HG03457 (cell line): ENCODE measurements around the gene TWF2.
A peak's percentile ranks its signal among the peaks of the same experiment; 100 is the strongest.

Source experiments
- ATAC-seq: cut with Tn5 transposase; IDR thresholded peaks from one replicate; pipeline ENCODE4 v1.9.1; 2021; ENCODE audit warnings: moderate number of reproducible peaks; ENCODE audit not compliant: unreplicated experiment

TWF2 gene

DNA sequence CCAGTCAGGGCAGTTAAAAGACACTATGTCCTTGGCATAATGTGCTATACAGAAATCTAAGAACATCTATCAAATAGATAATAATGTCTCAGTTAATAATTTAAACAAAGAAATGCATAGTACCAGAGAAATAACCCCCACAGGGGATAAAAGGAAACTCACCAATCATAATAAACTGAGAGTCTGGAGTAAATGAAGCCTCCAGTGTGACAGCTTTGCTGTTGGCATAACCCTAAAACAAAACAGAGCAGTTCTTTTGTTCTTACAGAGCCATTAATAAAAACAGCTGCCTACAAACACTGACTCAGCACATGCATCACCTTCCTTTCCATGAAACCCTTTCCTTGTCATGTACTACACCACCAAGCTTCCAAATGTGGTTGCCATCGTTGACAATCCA, 20.1 kb upstream of the TWF2 start:
- no peak for ATAC-seq

DNA sequence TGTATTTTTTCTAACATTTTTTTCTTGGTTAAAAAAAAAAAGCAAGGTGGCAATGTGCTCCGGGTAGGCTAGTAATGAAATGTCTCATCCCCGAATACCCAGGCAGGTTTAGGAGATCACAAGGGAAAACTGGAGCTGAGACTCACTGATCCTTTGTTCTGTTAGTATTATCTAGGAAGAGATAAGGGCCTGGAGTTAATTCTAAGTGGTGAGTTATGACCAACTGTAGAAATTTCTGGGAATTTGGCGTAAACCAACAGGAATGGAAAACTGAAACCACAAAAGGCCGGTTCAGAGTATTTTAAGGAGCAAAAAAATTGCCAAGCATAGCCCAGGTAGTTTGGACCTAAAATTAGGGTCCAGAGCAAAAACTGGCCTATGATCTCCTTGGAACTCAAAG, 19.0 kb upstream of the TWF2 start:
- ATAC-seq = no peak

DNA sequence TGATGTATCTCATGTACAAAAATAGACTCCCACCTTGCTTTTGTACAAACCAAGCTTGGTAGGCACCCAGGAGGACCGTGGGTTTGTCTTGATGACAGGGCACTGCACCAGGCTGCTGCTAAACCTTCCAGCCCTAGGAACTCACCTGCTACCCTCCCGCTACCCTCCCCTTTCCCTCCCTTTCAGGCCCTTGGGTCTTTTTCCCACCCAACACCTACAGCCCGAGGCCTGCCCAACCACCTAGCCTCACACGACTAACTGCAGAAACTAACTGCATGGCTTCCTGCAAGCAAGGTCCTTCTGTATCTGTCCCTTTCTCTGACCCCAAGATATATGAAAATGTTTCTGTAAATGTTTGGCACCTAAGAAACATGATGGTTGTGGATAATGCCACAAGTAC, 17.7 kb upstream of the TWF2 start:
- no peak for ATAC-seq

DNA sequence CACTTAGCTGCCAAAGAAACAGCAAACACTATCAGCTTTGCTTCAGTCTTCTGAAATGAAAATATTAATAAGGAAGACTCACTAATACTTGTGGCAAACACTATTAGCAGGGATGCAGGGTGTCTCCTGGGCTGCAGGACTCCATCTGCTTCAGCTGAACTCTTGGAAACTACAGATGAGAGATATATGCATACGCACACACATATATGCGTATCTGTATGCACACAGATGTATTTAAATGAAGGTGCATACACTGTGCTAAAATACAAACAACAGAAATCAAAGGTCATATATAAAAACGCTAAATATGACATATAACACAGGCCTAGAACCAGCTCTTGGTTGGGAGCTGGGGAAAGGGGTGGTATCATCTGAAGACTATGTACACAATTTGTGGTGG, 17.2 kb upstream of the TWF2 start:
- ATAC-seq = no peak

DNA sequence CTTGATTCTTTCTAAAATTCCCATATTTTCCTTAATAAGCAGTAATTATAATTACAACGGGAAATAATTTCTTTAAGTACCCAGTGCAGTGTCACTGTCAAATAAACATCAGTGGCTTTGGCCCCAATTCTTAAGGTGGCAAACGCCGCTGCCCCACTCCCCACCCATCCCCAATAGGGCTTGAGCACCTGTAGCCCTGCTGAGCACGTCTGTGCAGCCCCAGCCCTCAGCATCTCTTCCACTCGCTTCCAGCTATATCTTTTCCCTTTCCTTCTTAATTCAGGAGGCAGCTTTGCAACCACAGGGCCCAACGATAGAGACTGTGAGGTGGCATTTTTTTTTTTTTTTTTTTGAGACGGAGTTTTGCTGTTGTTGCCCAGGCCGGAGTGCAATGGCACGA, 15.7 kb upstream of the TWF2 start:
- no peak for ATAC-seq

DNA sequence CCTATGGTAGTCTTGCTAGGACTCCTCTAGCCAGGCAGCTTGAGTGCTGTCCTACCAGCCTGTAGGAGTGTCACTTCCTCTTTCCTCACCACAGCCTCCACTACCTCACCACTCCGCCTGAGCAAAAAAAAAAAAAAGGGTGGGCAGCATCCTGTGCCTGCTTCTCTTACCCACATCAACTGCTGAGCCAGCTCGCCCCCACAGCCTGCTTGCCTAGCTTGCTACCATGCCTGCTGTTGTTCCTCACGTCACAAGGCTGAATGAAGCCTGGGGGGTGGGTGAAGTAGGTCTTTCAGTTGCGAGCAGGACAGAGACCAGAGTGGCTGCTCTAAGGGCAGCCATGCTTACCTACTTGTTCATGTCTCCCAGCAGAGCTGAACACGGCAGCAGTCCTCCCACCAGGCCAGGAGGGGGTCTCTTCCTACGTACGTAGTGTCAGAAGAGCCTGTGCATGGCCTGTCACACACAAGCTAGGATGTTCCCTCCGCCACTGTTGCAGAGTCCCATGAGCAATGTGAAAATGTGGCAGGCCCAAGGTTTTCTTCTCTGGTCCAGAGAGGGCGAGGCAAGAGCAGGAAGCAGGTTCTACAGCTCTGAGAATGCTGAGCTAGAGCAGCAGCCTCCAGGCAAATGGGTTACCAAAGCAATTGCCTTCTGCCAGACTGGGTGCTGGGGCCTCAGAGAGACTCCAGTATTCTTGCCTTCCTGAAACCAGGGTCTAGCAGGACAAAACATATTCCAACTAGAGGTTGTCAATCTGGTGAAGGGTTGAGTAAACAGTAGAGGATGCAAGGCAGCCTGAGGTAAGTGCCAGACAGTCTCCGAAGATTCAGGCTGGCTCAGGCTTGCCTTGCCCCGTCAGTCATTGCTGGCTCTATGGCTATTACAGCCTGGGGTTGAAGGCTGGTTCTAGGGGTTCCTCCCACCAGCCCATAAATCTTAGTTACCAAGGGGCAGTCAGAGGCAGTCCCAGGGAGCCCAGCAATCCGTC, 14.7 kb upstream of the TWF2 start:
- peak; percentile 77 for ATAC-seq

DNA sequence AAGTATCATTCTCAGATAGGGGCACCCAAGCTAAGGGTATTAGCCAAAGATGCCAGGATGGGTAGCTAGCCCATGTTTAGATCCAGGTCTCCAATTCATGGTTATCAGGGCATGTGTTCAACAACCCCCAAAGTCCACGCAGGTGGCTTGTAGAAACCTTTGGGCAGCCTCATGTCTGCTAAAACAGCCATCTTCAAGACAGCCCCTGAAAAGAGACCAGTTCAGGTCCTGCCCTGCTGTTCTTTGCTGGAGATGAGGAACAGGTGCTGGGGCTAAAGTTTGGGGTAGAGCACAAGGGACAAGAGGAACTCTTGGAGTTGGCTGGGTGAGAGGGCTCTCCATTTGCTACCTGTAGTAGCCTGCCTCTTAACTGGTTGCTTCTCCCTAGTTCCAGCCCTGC, 11.2 kb upstream of the TWF2 start:
- no peak for ATAC-seq

DNA sequence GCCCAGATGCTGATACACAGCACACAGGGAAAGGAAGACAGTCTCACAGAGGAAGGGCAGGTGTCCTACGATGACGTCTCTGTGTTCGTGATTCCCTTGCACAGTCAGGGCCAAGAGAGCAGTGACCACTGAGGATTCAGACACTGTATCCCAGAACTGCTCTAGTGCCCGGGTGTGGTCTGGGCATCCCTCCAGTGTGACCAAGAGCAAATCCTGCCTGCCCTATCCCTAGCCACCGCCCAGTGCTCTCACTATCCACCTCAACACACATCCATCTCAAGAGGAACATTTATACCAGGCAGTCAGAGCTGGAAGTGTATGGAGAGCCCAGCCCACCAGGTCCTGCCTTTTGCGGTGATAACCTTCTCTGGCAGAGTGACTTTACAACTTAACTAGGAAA, 10.7 kb upstream of the TWF2 start:
- no peak for ATAC-seq

DNA sequence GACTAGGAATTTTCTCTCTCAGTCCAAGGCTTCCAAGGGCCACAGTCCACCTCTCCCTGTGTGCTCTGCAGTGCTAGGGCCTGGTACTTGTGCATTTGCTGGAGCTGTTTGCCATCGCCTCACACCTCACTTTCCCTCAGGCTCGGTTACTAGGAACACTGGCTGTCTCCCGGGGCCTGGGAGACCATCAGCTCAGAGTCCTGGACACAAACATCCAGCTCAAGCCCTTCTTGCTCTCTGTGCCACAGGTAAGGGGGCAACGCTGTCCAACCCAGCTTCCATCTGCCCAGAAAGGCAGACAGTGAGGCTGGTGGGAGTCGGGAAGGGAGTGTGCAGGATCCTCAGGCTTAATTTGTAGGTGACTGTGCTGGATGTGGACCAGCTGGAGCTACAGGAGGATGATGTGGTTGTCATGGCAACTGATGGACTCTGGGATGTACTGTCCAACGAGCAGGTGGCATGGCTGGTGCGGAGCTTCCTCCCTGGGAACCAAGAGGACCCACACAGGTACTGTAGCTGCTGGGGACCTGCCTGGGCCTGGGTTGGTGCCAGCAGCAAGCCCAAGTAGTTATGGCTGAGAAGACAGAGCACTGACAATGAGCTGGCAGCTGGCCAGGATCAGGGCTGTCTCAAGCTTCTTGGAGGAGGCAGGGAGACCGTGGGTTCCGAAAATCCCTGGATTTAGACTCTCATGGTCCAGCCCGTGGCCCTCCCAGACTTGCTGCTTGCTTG, 10.0 kb upstream of the TWF2 start:
- ATAC-seq = no peak

DNA sequence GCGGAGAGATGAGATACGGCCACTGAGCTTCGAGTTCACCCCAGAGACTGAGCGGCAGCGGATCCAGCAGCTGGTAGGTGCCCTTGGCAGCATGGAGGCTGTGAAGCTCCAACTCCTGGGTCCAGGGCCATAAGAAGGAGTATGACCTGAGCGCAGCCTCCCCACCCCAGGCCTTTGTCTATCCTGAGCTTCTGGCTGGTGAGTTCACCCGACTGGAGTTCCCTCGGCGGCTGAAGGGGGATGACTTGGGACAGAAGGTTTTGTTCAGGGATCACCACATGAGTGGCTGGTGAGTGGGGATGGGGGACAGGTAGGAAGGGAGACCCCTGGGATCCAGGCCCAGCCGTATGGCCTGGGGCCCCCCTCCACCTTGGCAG, 9.2 kb upstream of the TWF2 start:
- no peak for ATAC-seq

DNA sequence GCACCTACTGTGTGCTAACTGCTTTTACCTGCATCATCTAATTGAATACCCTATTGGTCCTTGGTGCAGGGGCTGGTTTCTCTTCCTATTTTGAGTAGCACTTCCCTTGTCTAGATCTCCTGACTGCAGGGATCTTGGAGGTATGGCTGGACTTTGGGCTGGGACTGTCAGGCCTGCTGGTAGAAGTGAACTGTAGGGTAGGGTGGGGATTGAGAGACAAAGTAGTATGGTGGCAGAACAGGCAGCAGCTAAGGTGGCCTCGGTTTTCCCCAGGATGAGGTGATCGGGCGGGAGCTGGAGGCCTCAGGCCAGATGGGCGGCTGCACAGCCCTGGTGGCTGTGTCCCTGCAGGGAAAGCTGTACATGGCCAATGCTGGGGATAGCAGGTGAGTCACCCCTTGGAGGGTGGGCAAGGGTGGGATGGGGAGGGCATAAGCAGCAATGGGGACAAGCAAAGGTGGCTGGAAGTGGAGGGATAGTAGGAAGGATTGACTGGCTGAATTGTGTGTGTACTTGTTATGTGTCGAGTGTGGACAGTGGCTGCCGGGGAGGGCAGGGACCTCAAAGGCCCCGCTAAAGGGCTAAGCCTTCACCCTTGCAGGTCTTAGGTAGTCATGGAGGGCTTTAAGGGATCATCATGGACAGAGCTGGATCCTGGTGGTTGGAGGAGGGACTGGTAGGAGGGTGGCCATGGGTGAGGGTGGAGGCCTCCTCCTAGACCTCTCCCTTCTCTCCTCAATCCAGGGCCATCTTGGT, 8.6 kb upstream of the TWF2 start:
- ATAC-seq = no peak

DNA sequence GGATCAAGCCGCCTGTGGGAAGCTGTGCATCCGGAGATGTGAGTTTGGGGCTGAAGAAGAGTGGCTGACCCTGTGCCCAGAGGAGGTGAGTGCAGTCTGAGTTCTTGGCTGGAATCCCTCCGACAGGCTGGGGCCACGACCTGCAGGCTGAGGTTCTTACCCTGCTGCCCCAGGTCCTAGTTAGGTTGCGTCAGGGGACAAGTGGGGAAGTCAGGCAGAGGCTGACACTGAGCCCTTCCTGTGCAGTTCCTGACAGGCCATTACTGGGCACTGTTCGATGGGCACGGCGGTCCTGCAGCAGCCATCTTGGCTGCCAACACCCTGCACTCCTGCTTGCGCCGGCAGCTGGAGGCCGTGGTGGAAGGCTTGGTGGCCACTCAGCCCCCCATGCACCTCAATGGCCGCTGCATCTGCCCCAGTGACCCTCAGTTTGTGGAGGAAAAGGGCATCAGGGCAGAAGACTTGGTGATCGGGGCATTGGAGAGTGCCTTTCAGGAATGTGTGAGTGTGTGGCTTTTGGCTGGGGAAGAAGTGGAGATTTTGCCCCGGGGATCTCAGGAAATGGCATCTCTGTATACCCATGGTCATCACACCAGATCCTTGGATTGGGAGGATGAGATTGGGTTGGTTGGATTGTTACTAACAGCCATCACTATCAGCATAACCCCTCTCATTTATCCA, 7.9 kb upstream of the TWF2 start:
- ATAC-seq = no peak

DNA sequence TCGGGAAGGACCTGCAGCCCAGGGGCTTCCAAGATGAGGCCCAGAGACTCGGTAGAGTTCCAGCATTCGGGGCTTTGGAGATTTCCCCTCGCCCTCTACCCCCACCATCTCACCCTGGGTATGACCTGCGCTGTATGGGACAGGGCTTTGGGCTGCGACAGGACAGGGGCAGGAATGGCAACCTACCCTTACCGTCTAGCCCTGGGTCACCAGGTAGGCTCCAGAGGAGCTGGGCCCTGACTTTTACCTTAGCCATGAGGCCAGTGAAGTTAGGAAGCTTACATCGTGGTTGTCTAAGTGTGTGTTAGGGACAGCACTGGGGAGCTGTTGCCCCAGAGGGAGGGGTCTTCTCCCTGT, 7.3 kb upstream of the TWF2 start:
- ATAC-seq = no peak

DNA sequence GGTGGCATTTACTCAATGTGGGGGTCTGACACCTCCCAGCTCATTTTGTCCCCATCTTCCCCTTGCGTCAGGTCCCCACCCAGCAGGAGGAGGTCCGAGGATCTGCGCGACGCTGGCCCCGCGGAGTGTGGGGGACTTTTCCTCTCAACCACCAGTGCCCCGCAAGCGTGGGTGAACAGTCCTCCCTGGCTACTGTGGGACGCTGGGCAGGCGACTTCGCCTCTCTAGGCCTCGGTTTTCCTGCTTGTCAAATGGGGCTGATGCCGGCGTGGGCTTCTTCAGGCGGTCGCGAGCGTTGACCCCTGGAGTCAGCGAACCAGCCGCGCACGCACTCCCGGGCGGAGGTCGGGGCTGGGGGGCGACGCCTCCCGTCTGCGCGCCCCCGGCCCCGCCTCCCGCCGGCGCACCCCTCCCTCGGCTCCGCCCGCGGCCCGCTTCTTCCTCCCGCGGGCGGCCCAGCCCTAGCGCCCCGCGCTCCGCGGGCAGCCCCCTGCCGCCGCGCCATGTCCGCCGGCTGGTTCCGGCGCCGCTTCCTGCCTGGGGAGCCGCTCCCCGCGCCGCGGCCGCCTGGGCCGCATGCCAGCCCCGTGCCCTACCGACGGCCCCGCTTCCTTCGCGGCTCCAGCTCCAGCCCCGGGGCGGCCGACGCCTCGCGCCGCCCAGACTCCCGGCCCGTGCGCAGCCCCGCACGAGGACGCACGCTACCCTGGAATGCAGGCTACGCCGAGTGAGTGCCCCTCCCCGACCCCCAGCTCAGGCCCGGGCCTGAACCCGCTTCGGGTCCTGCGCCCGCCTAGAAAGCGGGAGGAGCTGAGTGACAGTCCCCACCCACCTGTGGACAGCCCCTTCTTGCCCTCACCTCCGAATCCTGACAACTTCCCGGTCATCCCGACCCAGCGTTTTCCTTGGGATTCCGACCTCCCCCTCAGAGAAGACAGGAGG, 6.6 kb upstream of the TWF2 start, which contains the start of gene PPM1M:
Gene PPM1M, plus strand, starts transcription at position 438 of the 942 bp plus-strand sequence. Its CDS starts 66 bp downstream, at position 504.
- ATAC-seq = no peak

DNA sequence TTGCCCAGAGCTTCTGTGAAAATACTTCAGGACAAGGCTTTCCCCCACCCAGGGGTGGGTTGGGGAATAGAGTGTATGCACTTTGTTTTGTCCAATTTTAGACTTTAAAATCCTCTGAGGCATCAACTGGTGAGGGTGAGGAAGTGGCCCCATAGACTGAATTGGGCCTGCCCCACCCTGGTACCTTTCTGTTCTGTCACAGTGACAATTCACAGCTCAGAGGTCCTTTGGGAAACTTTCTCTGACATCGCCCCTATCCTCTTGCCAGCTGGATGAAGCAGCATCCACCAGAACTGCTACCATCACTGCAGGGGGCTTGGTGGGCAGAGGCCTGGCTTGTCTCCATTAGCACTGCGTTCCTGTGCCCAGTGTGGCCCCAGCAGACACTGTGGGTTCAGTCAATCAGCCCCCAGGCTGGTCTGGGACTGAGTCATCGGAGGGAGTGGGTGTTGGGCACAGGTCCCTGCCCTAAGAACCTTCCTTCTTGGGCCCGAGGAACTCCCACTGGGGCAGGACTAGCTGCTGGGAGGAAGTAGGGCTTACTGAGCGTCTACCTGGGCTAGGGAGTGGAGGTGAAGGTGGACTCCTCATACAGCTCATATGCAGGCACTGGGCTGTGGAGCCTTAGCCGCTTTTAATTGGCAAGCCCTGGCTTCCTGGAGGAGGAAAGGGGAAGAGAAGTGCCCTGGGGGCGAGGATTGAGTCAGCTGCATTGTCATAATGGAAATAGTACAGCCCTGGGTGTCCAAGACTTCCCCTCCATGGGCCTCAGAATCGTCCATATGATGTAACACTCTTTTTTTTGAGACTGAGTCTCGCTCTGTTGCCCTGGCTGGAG, 5.1 kb upstream of the TWF2 start:
- ATAC-seq = peak; percentile 41

DNA sequence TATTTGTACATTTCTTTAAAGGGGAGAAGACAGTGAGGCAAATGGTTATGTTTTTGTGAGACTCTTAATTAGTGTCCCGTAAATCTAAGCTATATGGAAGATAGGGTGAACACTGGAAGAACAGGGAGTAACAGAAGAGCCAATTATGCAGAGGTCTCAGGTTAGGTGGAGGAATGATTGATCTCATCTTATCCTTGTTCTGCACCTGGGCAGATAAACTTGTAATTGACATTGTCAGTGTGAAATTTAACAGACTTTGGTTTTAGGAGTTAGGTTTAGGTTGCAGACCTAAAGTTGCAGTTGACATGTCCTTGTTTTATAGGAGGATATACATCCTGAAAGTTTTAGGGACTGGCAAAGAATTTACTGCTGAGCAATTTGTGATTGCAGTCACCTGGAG, 3.1 kb upstream of the TWF2 start:
- ATAC-seq = no peak

DNA sequence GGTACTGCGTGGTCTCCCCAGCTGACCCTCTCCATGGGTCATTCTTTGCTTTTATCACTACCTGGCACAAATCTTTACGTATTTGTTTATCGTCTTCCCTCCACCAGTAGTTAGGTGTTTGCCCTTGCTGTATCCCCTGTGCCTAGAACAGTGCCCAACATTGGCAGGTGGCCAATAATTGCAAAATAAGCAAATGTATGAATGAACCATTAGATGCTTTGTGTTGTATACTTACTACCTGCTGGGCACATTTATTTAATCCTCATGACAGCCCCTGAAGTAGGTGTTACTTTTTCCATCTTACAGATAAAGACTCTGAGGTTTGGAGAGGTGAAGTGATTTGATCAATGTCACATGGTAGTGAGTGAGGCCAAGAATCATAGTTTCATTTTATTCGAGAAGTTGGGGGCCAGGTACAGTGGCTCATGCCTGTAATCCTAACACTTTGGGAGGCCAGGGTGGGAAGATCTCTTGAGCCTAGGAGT, 2.0 kb upstream of the TWF2 start:
- no peak for ATAC-seq

DNA sequence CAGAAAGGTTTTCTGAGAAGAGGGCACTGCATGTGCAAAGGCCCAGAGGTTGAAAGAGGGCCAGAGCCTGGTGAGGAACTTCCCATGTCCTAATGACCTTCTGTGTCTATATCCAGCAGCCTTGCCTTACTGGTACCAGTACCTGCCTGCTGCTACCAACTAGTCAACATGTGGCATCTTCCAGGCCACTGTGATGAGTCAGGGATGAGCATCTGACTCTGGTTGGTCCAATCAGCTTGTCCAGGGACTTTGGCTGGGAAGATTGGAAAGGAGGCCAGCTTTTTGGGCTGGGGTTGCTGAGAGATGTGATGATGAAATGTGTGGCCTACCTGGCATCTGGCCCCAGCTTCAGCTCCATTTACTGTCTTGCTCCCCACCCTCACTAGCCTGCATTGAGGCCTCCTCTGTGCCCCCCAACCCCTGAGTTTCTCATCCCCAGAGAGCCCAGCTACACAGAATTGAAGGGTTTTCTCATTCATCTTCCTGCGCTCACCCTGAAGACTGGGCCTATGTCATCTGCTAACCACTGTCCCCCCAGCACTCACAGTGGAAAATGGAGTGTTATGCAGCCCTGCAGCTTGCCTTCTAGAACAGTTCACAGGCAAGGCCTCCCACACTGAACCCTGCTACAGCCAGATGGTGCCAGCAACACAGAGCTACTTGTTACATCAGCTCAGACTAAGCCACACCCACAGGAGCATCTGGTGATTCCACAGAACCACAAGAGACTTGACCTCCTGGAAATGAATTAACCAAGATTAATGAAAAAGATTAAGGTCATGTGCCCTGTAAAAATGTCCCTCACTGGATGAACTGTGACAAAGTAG, 1.3 kb upstream of the TWF2 start:
- no peak for ATAC-seq
